Measurements from ENCODE around the gene RLBP1.

Gene RLBP1

GRCh38 chr15:89184357-89184756 is 37.0 kb downstream of the RLBP1 start:
- Histone ChIP-seq H3K4me3 (ENCODE audit: severe bottlenecking) (no peak overlapping the region), H3K27me3 (ENCODE audit: insufficient read depth, poor library complexity, severe bottlenecking) (no peaks in the 10 kb centered on the region), H3K9me3 (ENCODE audit: severe bottlenecking) (no peaks in the 10 kb centered on the region), H3K36me3 (ENCODE audit: low read depth) (peaks cover 36% of the 10 kb centered on the region), H3K4me1 (ENCODE audit: insufficient read depth, poor library complexity, severe bottlenecking) (no peaks in the 10 kb centered on the region), H3K27ac (ENCODE audit: poor library complexity, severe bottlenecking) (no peak overlapping the region)
- ATAC-seq (ENCODE audit: low read depth): no peak
- no peak for TF ChIP-seq CTCF (IDR thresholded peaks at IDR 0.05; ENCODE audit: poor library complexity, severe bottlenecking)
- DNase-seq (ENCODE audit: low spot score): no peak

DNA sequence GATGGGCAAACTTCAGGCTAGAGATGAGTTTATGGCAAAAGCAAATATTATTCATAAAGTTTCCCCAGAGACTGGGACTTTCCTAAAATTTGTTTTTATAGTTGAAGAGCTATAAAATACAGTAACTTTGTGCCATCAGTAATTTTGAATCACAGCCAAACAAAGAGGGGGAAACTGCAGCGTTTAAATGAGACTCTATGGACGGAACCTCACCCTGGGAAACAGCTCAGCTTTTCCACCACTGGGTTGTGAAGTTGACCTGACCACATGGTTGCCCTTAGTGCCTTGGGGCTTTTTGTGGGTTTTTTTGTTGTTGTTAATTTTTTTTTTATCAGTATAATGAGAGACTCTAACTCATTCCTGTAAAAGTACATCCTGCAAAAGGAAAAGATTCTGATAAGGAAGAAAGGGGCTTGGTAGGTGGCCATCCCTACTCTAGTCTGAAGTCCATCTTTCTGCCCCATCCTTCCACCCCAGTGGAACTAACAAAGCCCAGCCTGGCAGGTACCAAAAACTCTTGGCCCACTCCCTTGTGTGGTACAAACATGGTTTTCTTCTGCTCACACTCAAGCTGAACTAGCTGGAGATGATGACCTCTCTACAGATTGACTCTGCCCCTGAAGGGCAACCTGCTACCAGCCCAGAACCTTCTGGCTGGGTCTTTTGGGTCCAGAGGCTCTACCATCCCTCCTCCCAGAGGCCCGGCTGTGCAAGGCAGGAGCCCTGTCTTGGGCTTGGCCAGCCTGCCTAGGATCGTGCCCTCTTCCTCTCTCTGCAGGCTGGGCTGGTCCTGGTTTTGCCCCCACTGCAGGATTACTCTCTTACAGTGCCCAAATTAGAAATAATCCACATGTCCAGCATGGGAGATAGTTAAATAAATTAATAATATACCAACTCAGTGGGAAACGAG is 41.2 kb downstream of the RLBP1 start:
- no peak for TF ChIP-seq CTCF (IDR thresholded peaks at IDR 0.05; ENCODE audit: poor library complexity, severe bottlenecking)
- no peak overlapping the region for H3K27ac ChIP-seq (ENCODE audit: poor library complexity, severe bottlenecking)
- no peak overlapping the region for H3K4me3 ChIP-seq (ENCODE audit: severe bottlenecking)
- H3K36me3 ChIP-seq (ENCODE audit: low read depth): peaks cover 39% of the 10 kb centered on the region
- DNase-seq (ENCODE audit: low spot score) (no peak), ATAC-seq (ENCODE audit: low read depth) (no peak)
- no peaks in the 10 kb centered on the region for H3K4me1 ChIP-seq (ENCODE audit: insufficient read depth, poor library complexity, severe bottlenecking)
- no peaks in the 10 kb centered on the region for H3K27me3 ChIP-seq (ENCODE audit: insufficient read depth, poor library complexity, severe bottlenecking)
- H3K9me3 ChIP-seq (ENCODE audit: severe bottlenecking): no peaks in the 10 kb centered on the region

- Histone ChIP-seq H3K4me3 (ENCODE audit: severe bottlenecking) (no peak overlapping the region), H3K9me3 (ENCODE audit: severe bottlenecking) (no peaks in the 10 kb centered on the region), H3K27me3 (ENCODE audit: insufficient read depth, poor library complexity, severe bottlenecking) (no peaks in the 10 kb centered on the region), H3K36me3 (ENCODE audit: low read depth) (peaks cover 33% of the 10 kb centered on the region), H3K4me1 (ENCODE audit: insufficient read depth, poor library complexity, severe bottlenecking) (no peaks in the 10 kb centered on the region), H3K27ac (ENCODE audit: poor library complexity, severe bottlenecking) (peak overlapping the region; percentile 1)
- DNase-seq (ENCODE audit: low spot score): no peak
- TF ChIP-seq CTCF (IDR thresholded peaks at IDR 0.05; ENCODE audit: poor library complexity, severe bottlenecking): no peak
- ATAC-seq (ENCODE audit: low read depth): 0 out of 3 replicates have a peak, but pooled peaks have one; percentile 24
Measured at GRCh38 chr15:89178307-89178977, 42.9 kb downstream of the RLBP1 start.

DNA sequence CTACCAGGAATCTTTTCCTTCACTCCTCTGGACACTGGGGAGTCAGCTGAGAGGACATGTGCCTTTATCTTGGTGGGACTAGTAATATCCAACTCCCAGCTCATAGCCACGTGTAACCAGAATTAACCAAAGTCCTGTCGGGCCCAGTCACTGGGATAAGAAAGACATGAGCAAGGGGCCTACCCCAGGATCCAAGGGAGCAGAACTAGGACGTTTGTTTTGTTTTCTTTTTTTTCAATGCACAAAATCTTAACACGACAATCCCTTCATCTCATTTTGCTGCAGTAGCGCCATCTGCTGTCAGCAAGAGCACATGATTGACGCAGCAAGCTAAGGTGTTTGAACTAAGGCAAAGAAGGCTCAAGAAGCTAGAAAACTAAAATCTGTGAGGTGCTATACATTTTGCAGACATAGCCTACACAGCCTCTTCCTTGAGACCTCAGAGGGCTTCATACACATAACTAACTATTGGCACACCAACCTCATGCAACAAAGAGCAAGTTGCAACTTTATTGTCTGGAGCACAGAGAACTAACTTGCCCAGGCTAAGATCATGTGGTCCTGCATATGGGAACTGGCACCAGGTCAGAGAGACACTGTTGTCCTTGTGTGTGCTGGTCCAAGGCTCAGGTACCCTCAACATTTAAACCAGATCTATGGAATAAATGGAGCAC is 43.6 kb downstream of the RLBP1 start:
- H3K27me3 ChIP-seq (ENCODE audit: insufficient read depth, poor library complexity, severe bottlenecking): no peaks in the 10 kb centered on the region
- DNase-seq (ENCODE audit: low spot score) (no peak), ATAC-seq (ENCODE audit: low read depth) (peak; percentile 61)
- peaks cover 34% of the 10 kb centered on the region for H3K36me3 ChIP-seq (ENCODE audit: low read depth)
- H3K4me1 ChIP-seq (ENCODE audit: insufficient read depth, poor library complexity, severe bottlenecking): no peaks in the 10 kb centered on the region
- H3K9me3 ChIP-seq (ENCODE audit: severe bottlenecking): no peaks in the 10 kb centered on the region
- TF ChIP-seq CTCF (IDR thresholded peaks at IDR 0.05; ENCODE audit: poor library complexity, severe bottlenecking): peak; percentile 99
- no peak overlapping the region for H3K4me3 ChIP-seq (ENCODE audit: severe bottlenecking)
- H3K27ac ChIP-seq (ENCODE audit: poor library complexity, severe bottlenecking): no peak overlapping the region
